Measurements from ENCODE around the gene SV2A.
A peak's percentile ranks its signal among the peaks of the same experiment; 100 is the strongest.

SV2A gene

GRCh38 chr1:149931212-149931790 is 13.7 kb upstream of the SV2A start:
- no peaks in the 10 kb centered on the region for H3K9me3 ChIP-seq (ENCODE audit: insufficient read depth, low read length)
- no peak overlapping the region for H3K9ac ChIP-seq (ENCODE audit: low read length)
- H3K79me2 ChIP-seq (ENCODE audit: low read length) = peaks cover 13% of the 10 kb centered on the region
- no peak overlapping the region for H3K27ac ChIP-seq (ENCODE audit: low read length)
- no peak overlapping the region for H3K4me2 ChIP-seq (ENCODE audit: low read length)
- H3K4me3 ChIP-seq (ENCODE audit: low read length) = no peak overlapping the region
- H3K36me3 ChIP-seq (replicated peaks; ENCODE audit: low read depth, low read length) = peaks cover 1% of the 10 kb centered on the region
- TF ChIP-seq EZH2phosphoT487 (IDR thresholded peaks at IDR 0.05; ENCODE audit: low read depth) = no peak
- no peak for TF ChIP-seq CTCF (IDR thresholded peaks at IDR 0.05; ENCODE audit: low read depth, low read length)
- H3K4me1 ChIP-seq (ENCODE audit: low read length) = peaks cover 24% of the 10 kb centered on the region
- H2AFZ ChIP-seq (ENCODE audit: low read depth, low read length) = no peak overlapping the region
- H4K20me1 ChIP-seq (ENCODE audit: insufficient read depth, low read length) = peaks cover 9% of the 10 kb centered on the region; the same call in 1 of the 2 replicates
- H3K27me3 ChIP-seq (ENCODE audit: low read depth, low read length) = no peaks in the 10 kb centered on the region

GRCh38 chr1:149929856-149930255 is 12.2 kb upstream of the SV2A start:
- Histone ChIP-seq H3K4me3 (ENCODE audit: low read length) (no peak overlapping the region), H3K36me3 (replicated peaks; ENCODE audit: low read depth, low read length) (peaks cover 16% of the 10 kb centered on the region), H3K9me3 (ENCODE audit: insufficient read depth, low read length) (no peaks in the 10 kb centered on the region), H3K79me2 (ENCODE audit: low read length) (peaks cover 28% of the 10 kb centered on the region), H3K4me1 (ENCODE audit: low read length) (peaks cover 23% of the 10 kb centered on the region), H3K27me3 (ENCODE audit: low read depth, low read length) (no peaks in the 10 kb centered on the region), H3K4me2 (ENCODE audit: low read length) (no peak overlapping the region), H2AFZ (ENCODE audit: low read depth, low read length) (peak overlapping the region; percentile 66; the same call in 1 of the 2 replicates), H4K20me1 (ENCODE audit: insufficient read depth, low read length) (peaks cover 10% of the 10 kb centered on the region; the same call in 1 of the 2 replicates), H3K9ac (ENCODE audit: low read length) (no peak overlapping the region), H3K27ac (ENCODE audit: low read length) (no peak overlapping the region)
- TF ChIP-seq EZH2phosphoT487 (IDR thresholded peaks at IDR 0.05; ENCODE audit: low read depth) = no peak
- no peak for TF ChIP-seq CTCF (IDR thresholded peaks at IDR 0.05; ENCODE audit: low read depth, low read length)

GRCh38 chr1:149928401-149928724 is 10.7 kb upstream of the SV2A start:
- Histone ChIP-seq H3K4me2 (ENCODE audit: low read length) (peak overlapping the region; percentile 77), H3K27ac (ENCODE audit: low read length) (peak overlapping the region; percentile 86), H3K36me3 (replicated peaks; ENCODE audit: low read depth, low read length) (peaks cover 30% of the 10 kb centered on the region), H3K4me3 (ENCODE audit: low read length) (peak overlapping the region; percentile 80), H3K9ac (ENCODE audit: low read length) (peak overlapping the region; percentile 90), H2AFZ (ENCODE audit: low read depth, low read length) (no peak overlapping the region), H4K20me1 (ENCODE audit: insufficient read depth, low read length) (peaks cover 10% of the 10 kb centered on the region; the same call in 1 of the 2 replicates), H3K27me3 (ENCODE audit: low read depth, low read length) (no peaks in the 10 kb centered on the region), H3K4me1 (ENCODE audit: low read length) (peaks cover 23% of the 10 kb centered on the region), H3K79me2 (ENCODE audit: low read length) (peaks cover 31% of the 10 kb centered on the region), H3K9me3 (ENCODE audit: insufficient read depth, low read length) (no peaks in the 10 kb centered on the region)
- no peak for TF ChIP-seq EZH2phosphoT487 (IDR thresholded peaks at IDR 0.05; ENCODE audit: low read depth)
- no peak for TF ChIP-seq CTCF (IDR thresholded peaks at IDR 0.05; ENCODE audit: low read depth, low read length)

- H4K20me1 ChIP-seq (ENCODE audit: insufficient read depth, low read length) = peaks cover 10% of the 10 kb centered on the region; the same call in 1 of the 2 replicates
- H3K27me3 ChIP-seq (ENCODE audit: low read depth, low read length) = no peaks in the 10 kb centered on the region
- no peak within 1 kb of the TSS; the same call in 1 of the 2 replicates for H2AFZ ChIP-seq (ENCODE audit: low read depth, low read length)
These were observed 10.1 kb upstream of the SV2A start, which contains the start of gene SF3B4 for GRCh38 chr1:149927563-149928400. SF3B4 (minus strand) TSS chr1:149927803; CDS start chr1:149927759, 44 bp downstream.

More at GRCh38 chr1:149927563-149928400, 10.1 kb upstream of the SV2A start, which contains the start of gene SF3B4:
- Histone ChIP-seq H3K4me2 (ENCODE audit: low read length) (peak within 1 kb of the TSS; percentile 95), H3K9me3 (ENCODE audit: insufficient read depth, low read length) (no peaks in the 10 kb centered on the region), H3K9ac (ENCODE audit: low read length) (peak within 1 kb of the TSS; percentile 90), H3K36me3 (replicated peaks; ENCODE audit: low read depth, low read length) (peaks cover 36% of the 10 kb centered on the region), H3K4me3 (ENCODE audit: low read length) (peak within 1 kb of the TSS; percentile 80), H3K79me2 (ENCODE audit: low read length) (peaks cover 31% of the 10 kb centered on the region), H3K4me1 (ENCODE audit: low read length) (peaks cover 23% of the 10 kb centered on the region), H3K27ac (ENCODE audit: low read length) (peak within 1 kb of the TSS; percentile 86)
- TF ChIP-seq EZH2phosphoT487 (IDR thresholded peaks at IDR 0.05; ENCODE audit: low read depth) (no peak), CTCF (IDR thresholded peaks at IDR 0.05; ENCODE audit: low read depth, low read length) (no peak)
